ENCODE data around the gene C16orf89.
A peak's percentile ranks its signal among the peaks of the same experiment; 100 is the strongest.
"Not testable (repeated sequence)": the region's sequence is repeated elsewhere in the genome, so short reads cannot be mapped to it uniquely, and the experiment has no call there.

C16orf89 gene

GRCh38 chr16:5095145-5095830 is 29.5 kb upstream of the C16orf89 start:
- H3K9me3 ChIP-seq; H3K4me3 ChIP-seq; H3K27ac ChIP-seq; intact Hi-C loops (cut with DNase I; ENCODE audit: low total_unique reads); H3K27me3 ChIP-seq; DNase-seq; H3K36me3 ChIP-seq; H3K4me1 ChIP-seq: not testable (repeated sequence)

GRCh38 chr16:5093746-5094145 is 28.0 kb upstream of the C16orf89 start:
- DNase-seq; H3K4me1 ChIP-seq; H3K27me3 ChIP-seq; H3K4me3 ChIP-seq; H3K27ac ChIP-seq; H3K9me3 ChIP-seq; intact Hi-C loops (cut with DNase I; ENCODE audit: low total_unique reads): not testable (repeated sequence)
- H3K36me3 ChIP-seq: peaks cover 0 to 20% (median 14%) of the 10 kb centered on the region in 3 donors

- intact Hi-C loops (cut with DNase I; ENCODE audit: low total_unique reads): not testable (repeated sequence)
Observed at GRCh38 chr16:5093081-5093480, 27.3 kb upstream of the C16orf89 start.

GRCh38 chr16:5090592-5090991 is 24.8 kb upstream of the C16orf89 start:
- H3K36me3 ChIP-seq: peaks cover 0 to 46% (median 23%) of the 10 kb centered on the region in 3 donors
- intact Hi-C loops (cut with DNase I; ENCODE audit: low total_unique reads); H3K27me3 ChIP-seq; DNase-seq; H3K9me3 ChIP-seq; H3K27ac ChIP-seq; H3K4me1 ChIP-seq; H3K4me3 ChIP-seq: not testable (repeated sequence)

More at GRCh38 chr16:5093081-5093480, 27.3 kb upstream of the C16orf89 start:
- H3K4me1 ChIP-seq, H3K27me3 ChIP-seq, H3K9me3 ChIP-seq, DNase-seq, H3K27ac ChIP-seq, H3K4me3 ChIP-seq: not testable (repeated sequence)
- H3K36me3 ChIP-seq: peaks cover 0 to 27% (median 20%) of the 10 kb centered on the region in 3 donors

- H3K27ac ChIP-seq; intact Hi-C loops (cut with DNase I; ENCODE audit: low total_unique reads); H3K27me3 ChIP-seq; H3K9me3 ChIP-seq; DNase-seq; H3K4me1 ChIP-seq; H3K4me3 ChIP-seq: not testable (repeated sequence)
- peaks cover 0 to 51% (median 27%) of the 10 kb centered on the region in 3 donors for H3K36me3 ChIP-seq
Observed at GRCh38 chr16:5089911-5090555, 24.3 kb upstream of the C16orf89 start.

- H3K36me3 ChIP-seq: peaks cover 0 to 61% (median 33%) of the 10 kb centered on the region in 3 donors
- H3K4me3 ChIP-seq; DNase-seq; H3K27ac ChIP-seq; H3K27me3 ChIP-seq; H3K9me3 ChIP-seq; intact Hi-C loops (cut with DNase I; ENCODE audit: low total_unique reads); H3K4me1 ChIP-seq: not testable (repeated sequence)
Observed at GRCh38 chr16:5088936-5089335, 23.2 kb upstream of the C16orf89 start.

GRCh38 chr16:5088086-5088790 is 22.5 kb upstream of the C16orf89 start:
- not testable (repeated sequence) for DNase-seq, H3K27me3 ChIP-seq
- peaks cover 0 to 68% (median 39%) of the 10 kb centered on the region in 3 donors for H3K36me3 ChIP-seq

GRCh38 chr16:5085716-5086115 is 20.0 kb upstream of the C16orf89 start:
- H3K9me3 ChIP-seq; H3K27ac ChIP-seq; intact Hi-C loops (cut with DNase I; ENCODE audit: low total_unique reads); H3K4me3 ChIP-seq; DNase-seq; H3K27me3 ChIP-seq; H3K4me1 ChIP-seq: not testable (repeated sequence)
- H3K36me3 ChIP-seq: peaks cover 0 to 93% (median 55%) of the 10 kb centered on the region in 3 donors

More at GRCh38 chr16:5088086-5088790, 22.5 kb upstream of the C16orf89 start:
- H3K4me3 ChIP-seq; H3K4me1 ChIP-seq; H3K27ac ChIP-seq; H3K9me3 ChIP-seq; intact Hi-C loops (cut with DNase I; ENCODE audit: low total_unique reads): not testable (repeated sequence)

- H3K4me3 ChIP-seq; H3K27ac ChIP-seq; H3K27me3 ChIP-seq; H3K4me1 ChIP-seq; intact Hi-C loops (cut with DNase I; ENCODE audit: low total_unique reads); H3K9me3 ChIP-seq: not testable (repeated sequence)
- peaks cover 3 to 90% (median 54%) of the 10 kb centered on the region in 3 donors for H3K36me3 ChIP-seq
- DNase-seq: peak in 1 of 2 donors; percentile 36
- TF ChIP-seq CTCF (IDR thresholded peaks at IDR 0.05): peak; percentile 48 to 49
Observed at GRCh38 chr16:5084802-5085201, 19.0 kb upstream of the C16orf89 start.

GRCh38 chr16:5084099-5084731 is 18.5 kb upstream of the C16orf89 start:
- H3K9me3 ChIP-seq; DNase-seq; H3K4me1 ChIP-seq; H3K4me3 ChIP-seq; H3K27me3 ChIP-seq; intact Hi-C loops (cut with DNase I; ENCODE audit: low total_unique reads); H3K27ac ChIP-seq: not testable (repeated sequence)
- H3K36me3 ChIP-seq: peaks cover 3 to 90% (median 54%) of the 10 kb centered on the region in 3 donors

- H3K36me3 ChIP-seq: peaks cover 3 to 90% (median 56%) of the 10 kb centered on the region in 3 donors
- H3K4me1 ChIP-seq; H3K27me3 ChIP-seq; H3K4me3 ChIP-seq; intact Hi-C loops (cut with DNase I; ENCODE audit: low total_unique reads); DNase-seq; H3K9me3 ChIP-seq; H3K27ac ChIP-seq: not testable (repeated sequence)
Observed at GRCh38 chr16:5083646-5084045, 17.9 kb upstream of the C16orf89 start.

- DNase-seq; H3K4me1 ChIP-seq; H3K27me3 ChIP-seq; intact Hi-C loops (cut with DNase I; ENCODE audit: low total_unique reads); H3K4me3 ChIP-seq; H3K27ac ChIP-seq; H3K9me3 ChIP-seq: not testable (repeated sequence)
- peaks cover 14 to 95% (median 75%) of the 10 kb centered on the region in 3 donors for H3K36me3 ChIP-seq
Observed at GRCh38 chr16:5080996-5081395, 15.2 kb upstream of the C16orf89 start.
